ENCODE data around the gene CDC42SE1.

Gene CDC42SE1

DNA sequence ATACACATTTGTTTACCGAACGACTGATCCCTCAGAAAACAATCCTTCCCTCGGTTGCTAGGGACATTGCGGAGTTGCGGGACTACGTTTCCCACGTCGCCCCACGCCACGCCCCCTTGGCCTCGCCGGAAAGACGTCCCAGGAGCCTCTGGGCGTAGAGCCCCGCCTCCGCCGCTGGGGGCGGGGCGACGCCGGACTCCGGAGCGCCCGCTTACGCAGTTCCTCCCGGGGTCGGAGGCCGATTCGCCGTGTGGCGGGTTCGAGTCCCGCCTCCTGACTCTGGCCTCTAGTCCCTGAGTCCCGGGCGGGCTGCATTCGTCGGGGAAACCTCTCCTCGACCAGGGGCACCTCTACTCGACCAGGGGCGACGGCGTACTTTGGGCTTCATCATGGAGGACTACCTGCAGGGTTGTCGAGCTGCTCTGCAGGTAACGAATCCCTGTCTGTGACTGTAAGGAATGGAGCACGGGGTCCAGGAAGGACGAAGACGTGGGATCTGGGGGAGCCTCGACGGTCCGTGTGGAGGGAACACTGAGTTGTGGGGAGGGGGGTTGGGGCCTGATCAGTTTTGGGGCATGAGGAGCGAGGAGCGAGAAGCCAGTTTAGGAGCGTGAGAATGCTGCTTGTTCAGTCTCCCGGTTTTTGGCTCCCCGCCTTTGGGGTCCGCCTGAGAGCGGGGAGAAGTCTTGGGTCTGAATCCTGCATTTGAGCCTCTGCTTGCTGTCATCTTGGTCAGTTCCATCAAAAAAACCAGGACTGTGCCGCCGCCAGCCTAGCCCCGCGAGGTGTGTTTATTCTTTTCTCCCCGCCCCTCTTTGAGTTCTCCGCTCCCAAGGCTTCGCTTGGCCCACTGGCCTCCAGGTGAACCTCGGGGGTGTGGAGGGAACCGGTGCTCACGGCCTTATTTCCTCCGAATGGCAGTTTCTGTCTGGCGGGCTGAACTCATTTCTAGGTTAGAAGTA lies 50.9 kb downstream of the CDC42SE1 start, which contains the start of gene PRUNE1:
Gene PRUNE1 (plus strand): TSS at position 206 of the 962 bp plus-strand sequence. CDS start 184 bp downstream, at position 390.
- DNase-seq = peak; percentile 96

- no peak for DNase-seq
Measured at GRCh38 chr1:151007853-151008243, 51.6 kb downstream of the CDC42SE1 start.

DNA sequence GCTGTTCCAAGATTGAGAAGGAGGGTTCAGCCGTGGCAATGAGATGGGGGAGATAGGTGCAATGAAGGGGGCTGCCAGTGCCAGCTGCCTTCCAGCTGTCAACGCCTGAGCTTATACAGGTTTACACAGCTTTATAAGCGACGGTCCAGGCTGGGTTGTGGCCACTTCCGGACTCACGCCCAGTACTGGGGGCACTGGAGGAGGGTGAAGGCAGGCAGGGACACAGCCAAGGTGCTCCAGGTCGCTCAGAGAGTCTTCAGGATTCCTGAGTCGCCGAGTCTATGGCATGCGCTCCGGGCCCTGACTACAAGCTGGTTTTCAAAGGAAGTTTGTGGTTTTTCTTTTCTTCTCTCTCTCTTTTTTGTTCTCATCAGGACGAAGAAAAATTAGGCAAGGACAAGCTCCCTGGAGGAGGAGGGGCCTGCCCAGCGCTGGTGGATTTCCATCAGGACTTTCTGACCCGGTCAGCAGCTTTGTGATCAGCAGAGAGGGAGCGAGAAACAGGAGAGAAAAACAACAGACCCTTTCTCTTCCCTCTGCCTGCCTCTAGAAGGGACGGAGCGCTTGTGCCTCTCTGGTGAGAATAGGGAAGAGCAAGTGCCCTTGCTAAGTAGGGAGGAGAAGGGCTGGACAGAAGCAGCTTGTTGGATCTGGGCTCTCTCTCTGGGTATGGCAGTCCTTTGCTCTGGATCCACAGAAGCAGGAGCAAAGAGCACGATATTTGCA lies 52.9 kb downstream of the CDC42SE1 start, which contains the start of gene MINDY1:
Gene MINDY1 (minus strand): TSS at position 576 of the 726 bp plus-strand sequence. CDS start 4,285 bp downstream, outside the sequence.
- DNase-seq = peak; percentile 85

- no peak for DNase-seq
Measured at GRCh38 chr1:151005729-151006319, 53.6 kb downstream of the CDC42SE1 start.

- DNase-seq = no peak
Measured at GRCh38 chr1:151003180-151003579, 56.2 kb downstream of the CDC42SE1 start.

- no peak for DNase-seq
Measured at GRCh38 chr1:151002611-151003010, 56.8 kb downstream of the CDC42SE1 start.

DNA sequence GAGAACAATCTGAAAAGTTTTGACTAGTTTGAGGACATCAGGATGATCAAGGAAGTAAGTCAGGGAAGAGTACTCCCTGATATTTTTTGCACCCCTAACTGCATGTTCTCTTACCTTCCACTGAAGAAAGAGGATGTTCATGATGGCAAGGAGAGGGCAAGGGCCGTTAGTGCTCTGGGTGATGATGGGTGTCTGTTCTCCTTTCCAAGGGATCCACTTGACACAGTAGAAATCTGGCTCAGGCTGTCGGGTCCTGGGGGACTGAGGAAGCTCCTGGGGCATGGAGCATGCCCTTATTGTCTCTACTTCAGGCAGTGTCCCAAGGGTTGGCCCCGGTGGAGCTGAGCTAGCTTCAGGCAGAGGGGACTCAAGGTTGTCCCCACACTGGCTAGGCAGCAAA lies 57.4 kb downstream of the CDC42SE1 start:
- DNase-seq = no peak

GRCh38 chr1:151001602-151002001 lies 57.8 kb downstream of the CDC42SE1 start:
- no peak for DNase-seq
